ENCODE measurements around the gene FRRS1.
"Not testable (repeated sequence)": the region's sequence is repeated elsewhere in the genome, so short reads cannot be mapped to it uniquely, and the experiment has no call there.

FRRS1 gene

GRCh38 chr1:99766378-99766800 lies at the start of gene FRRS1:
FRRS1 (minus strand) TSS chr1:99766635; CDS start chr1:99748768, 17,867 bp downstream.
- peak; percentile 97 for DNase-seq

- no peak for DNase-seq
Measured at GRCh38 chr1:99814373-99814900, 48.0 kb upstream of the FRRS1 start.

- DNase-seq, result no peak
Measured at GRCh38 chr1:99811747-99812146, 45.3 kb upstream of the FRRS1 start.

- DNase-seq, result no peak
Measured at GRCh38 chr1:99811075-99811474, 44.6 kb upstream of the FRRS1 start.

- DNase-seq, result peak; percentile 94
Measured at GRCh38 chr1:99808391-99809115, 42.1 kb upstream of the FRRS1 start.

GRCh38 chr1:99806882-99807281 lies 40.4 kb upstream of the FRRS1 start:
- no peak for DNase-seq

GRCh38 chr1:99801584-99801983 lies 35.1 kb upstream of the FRRS1 start:
- DNase-seq, result no peak

GRCh38 chr1:99793861-99794260 lies 27.4 kb upstream of the FRRS1 start:
- not testable (repeated sequence) for DNase-seq

GRCh38 chr1:99789715-99790114 lies 23.3 kb upstream of the FRRS1 start:
- DNase-seq, result no peak

GRCh38 chr1:99788896-99789295 lies 22.5 kb upstream of the FRRS1 start:
- DNase-seq, result no peak

- peak; percentile 46 for DNase-seq
Measured at GRCh38 chr1:99786751-99787501, 20.5 kb upstream of the FRRS1 start.

- DNase-seq, result peak; percentile 56
Measured at GRCh38 chr1:99784809-99785255, 18.4 kb upstream of the FRRS1 start.

GRCh38 chr1:99784143-99784542 lies 17.7 kb upstream of the FRRS1 start:
- DNase-seq, result peak; percentile 34

- DNase-seq, result no peak
Measured at GRCh38 chr1:99782920-99783319, 16.5 kb upstream of the FRRS1 start.

- no peak for DNase-seq
Measured at GRCh38 chr1:99782397-99782796, 16.0 kb upstream of the FRRS1 start.

GRCh38 chr1:99781798-99782197 lies 15.4 kb upstream of the FRRS1 start:
- DNase-seq, result peak; percentile 42

- DNase-seq, result no peak
Measured at GRCh38 chr1:99777752-99778151, 11.3 kb upstream of the FRRS1 start.

- peak; percentile 24 for DNase-seq
Measured at GRCh38 chr1:99776120-99776519, 9.7 kb upstream of the FRRS1 start.

- DNase-seq, result no peak
Measured at GRCh38 chr1:99772809-99773208, 6.4 kb upstream of the FRRS1 start.

- peak; percentile 89 for DNase-seq
Measured at GRCh38 chr1:99771513-99771918, 5.1 kb upstream of the FRRS1 start.

- DNase-seq, result peak; percentile 97
Measured at GRCh38 chr1:99768524-99769245, 2.2 kb upstream of the FRRS1 start.

GRCh38 chr1:99768104-99768503 lies 1.7 kb upstream of the FRRS1 start:
- peak; percentile 89 for DNase-seq

- DNase-seq, result no peak
Measured at GRCh38 chr1:99764909-99765308, 1.5 kb downstream of the FRRS1 start.

Measured in OCI-M1 (cell line).